DMS53 (cell line): ENCODE data around the gene UBASH3A.

Experiments used
- DNase-seq: peaks from one replicate; lab custom pipeline; 2025; lab: John Stamatoyannopoulos, UW

UBASH3A gene

GRCh38 chr21:42374864-42375499, 28.7 kb upstream of the UBASH3A start:
- DNase-seq: no peak

- no peak for DNase-seq
These were observed 28.2 kb upstream of the UBASH3A start for GRCh38 chr21:42375506-42375905.

- no peak for DNase-seq
These were observed 27.8 kb upstream of the UBASH3A start for GRCh38 chr21:42375966-42376337.

DNA sequence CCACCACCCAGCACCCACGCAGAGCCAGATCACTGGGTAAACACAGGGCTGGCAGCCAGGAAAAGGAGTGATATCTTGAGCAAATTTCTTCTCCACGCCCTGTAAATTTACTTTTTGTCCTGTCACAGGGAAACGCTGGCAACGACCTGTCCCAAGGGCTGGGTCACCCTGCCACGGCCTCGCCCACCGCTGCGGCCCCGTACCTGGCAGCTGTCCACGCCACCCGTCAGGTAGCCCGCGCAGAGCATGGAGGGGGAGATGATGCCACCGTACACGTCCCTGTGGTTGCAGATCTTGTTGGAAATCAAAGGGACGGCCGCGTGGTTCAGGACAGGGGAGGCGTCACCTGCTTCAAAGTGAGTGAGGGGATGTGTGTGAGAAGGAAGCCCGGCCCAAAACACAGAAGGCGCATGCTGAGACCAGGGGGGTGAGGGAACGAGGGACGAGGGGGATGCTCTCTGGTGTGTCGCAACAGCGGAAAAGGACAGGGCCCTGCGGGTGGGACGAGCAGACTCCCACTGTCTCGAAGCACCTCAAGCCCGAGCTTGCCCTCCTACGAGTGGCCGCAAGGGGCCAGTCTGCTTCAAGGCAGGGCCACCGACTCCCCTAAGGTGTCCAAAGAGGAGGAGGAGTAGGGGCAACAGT, 27.2 kb upstream of the UBASH3A start:
- DNase-seq: peak; percentile 38

- DNase-seq: no peak
These were observed 26.3 kb upstream of the UBASH3A start for GRCh38 chr21:42377211-42377950.

GRCh38 chr21:42377951-42378340, 25.8 kb upstream of the UBASH3A start:
- DNase-seq: no peak

DNA sequence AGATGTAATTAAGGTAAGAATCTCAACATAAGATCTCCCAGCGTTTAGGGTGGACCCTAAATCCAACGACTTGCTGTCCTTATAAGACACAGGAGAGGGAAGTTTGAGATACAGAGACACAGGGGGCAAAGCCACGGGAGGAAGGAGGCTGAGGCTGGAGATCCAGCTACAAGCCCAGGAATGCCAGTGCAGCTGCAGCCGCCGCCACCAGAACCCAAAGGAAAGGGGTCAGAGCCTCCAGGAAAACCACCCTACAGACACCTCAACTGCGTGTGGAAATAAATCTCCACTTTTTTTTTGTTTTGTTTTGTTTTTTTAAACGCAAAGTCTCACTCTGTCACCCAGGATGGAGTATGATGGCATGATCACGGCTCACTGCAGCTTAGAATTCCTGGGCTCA, 25.3 kb upstream of the UBASH3A start:
- no peak for DNase-seq

GRCh38 chr21:42379426-42380215, 24.1 kb upstream of the UBASH3A start:
- no peak for DNase-seq

DNA sequence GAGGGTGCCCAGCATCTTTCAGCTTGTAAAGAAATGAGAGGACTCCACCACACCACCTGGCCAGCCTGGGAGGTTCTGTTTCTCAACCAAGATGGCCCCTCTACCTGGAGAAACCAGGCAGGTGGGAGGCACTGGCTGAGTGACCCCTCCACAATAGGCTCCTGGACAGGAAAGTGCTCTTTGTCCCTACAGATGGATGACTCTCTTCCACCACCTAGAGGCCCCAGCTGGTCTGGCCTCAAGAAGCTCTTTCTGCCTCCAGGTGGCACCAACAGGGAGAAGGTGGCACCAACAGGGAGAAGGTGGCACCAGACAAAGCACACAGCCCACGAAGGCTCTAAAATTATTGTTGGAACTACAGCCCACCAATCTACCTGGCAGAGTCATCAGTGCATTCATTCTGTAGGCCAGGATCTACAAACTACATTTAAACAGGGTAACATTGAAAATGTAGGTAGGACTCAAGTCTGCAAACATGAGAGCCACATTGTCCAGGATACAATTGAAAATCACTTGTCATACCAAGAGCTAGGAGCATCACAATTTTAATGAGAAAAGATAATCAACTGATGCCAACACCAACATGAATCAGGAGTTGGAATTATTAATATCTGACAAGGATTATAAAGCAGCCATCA, 22.2 kb upstream of the UBASH3A start:
- DNase-seq: peak; percentile 89

- DNase-seq: no peak
These were observed 20.8 kb upstream of the UBASH3A start for GRCh38 chr21:42382915-42383314.

DNA sequence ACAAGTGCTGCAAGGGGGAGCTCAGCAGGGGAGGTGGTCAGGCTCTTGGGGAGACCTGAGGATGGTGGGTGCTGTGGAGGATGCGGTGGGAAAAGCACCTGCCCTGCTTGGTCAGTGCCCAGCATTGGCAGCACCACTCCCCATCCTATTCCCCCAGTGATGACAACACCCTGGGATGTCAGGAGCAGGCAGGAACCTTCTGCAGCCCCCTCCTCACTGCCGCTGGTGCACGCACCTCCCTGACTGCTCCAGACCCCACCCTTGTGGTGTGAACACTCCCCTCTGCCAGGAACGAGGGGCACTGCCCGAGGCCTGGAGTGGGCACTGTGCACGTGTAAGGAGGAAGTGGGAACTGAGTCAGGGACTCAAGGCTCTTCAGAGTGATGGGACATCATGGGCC, 20.4 kb upstream of the UBASH3A start:
- DNase-seq: no peak

- peak; percentile 86 for DNase-seq
These were observed 19.4 kb upstream of the UBASH3A start for GRCh38 chr21:42384156-42384945.

DNA sequence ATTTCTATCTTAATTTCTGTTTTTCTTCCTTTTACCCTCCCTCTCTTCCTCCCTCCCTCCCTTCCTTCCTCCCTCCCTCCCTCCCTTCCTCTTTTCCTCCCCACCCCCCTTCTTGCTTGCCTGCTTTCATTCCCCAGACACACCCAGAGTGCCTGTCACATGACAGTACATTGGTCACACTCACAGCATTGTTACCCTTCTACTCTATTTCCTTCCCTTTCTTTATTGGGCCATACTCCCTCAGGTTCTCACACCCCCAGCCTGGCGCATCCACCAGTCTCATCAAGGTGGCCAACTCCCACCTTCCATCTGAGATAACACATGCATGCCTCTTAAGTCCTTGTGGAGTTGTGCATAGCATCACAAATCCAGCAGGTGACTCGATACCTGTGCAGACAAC, 18.7 kb upstream of the UBASH3A start:
- DNase-seq: no peak

DNA sequence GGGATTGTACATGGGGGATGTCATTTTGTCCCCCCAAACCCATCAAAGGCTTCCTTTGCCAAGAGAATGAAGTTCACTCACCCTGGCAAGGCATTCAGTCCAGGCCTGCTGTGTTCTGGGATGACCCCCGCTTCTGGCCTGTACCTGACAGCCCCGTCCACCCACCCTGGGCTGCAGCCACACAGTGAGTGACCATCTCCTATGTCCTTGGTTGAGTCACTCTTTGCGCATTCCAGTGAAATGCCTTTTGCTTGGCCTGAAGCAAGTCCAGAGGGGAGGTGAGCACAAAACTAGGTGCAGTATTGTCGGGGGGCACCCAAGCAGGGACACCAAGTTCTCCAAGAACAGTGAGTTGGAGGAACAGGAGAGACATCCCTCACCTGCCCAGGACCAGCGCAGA, 18.1 kb upstream of the UBASH3A start:
- DNase-seq: no peak

DNA sequence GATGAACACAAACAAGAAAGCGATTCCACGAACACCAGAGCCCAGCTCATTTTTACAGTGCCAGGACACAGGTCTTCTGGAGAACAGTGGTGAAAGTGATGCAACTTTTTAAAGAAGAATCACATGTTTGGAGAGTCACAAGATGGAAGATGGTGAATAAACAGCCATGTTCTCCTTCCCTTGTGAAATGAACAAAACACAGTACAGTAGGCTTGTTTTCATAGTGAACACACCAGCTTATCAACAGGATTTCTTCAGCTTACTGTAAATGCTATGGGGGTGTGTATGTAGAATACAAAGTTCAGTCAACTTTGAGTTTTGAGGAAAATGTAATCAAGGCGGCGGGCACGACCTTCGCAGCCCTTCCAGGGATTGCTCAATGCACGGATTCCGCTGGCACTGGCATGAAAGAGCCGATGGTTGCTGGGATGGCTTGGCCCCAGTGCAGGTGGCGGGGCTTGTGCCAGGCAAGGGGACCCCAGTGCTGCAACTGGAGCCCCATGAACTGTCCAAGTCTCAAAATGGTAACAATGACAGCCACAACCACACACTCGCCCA, 17.6 kb upstream of the UBASH3A start:
- no peak for DNase-seq

DNA sequence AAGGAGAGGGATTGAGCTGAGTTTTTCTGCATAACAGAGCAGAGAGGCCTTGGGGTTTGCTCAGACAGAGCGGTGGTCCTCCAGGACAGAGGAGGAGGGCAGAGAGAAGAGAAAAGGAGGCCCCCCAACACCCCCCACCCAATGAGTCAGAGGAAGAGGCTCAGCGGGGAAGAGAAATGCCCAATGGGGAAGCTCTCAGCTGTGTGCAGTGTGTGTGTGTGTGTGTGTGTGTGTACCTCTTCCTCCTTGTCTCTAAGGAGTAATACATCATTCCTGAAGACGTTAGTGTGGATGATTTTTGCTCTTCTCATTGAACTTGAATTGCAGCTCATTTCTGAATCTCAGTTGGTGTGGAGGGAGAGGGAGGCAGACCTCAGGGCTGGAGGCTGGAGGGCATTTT, 16.5 kb upstream of the UBASH3A start:
- DNase-seq: no peak

DNA sequence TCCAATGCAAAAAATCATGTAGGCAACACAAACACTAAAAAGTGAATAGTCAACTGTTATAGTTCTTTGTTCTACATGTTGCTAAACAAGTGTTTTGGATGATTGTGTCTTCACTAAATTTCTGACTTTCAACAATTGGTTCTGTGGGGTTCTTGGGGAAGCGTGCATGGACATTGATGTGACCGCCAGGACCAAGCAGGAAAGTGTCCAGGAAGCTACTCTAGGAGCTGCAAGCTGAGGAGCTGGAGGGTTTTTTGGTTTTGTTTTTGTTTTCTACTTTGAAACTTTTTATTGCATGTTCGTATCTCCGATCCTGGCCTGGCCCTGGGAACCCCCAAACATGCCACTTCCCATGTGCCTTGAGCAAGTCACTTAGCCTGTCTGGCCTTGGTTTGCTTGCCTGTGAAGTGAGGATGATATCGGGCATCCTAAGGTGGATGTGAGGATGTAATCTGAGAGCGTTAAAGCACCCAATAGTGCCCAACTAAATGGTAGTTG, 15.8 kb upstream of the UBASH3A start:
- DNase-seq: no peak

- peak; percentile 70 for DNase-seq
These were observed 14.8 kb upstream of the UBASH3A start for GRCh38 chr21:42388740-42389448.

GRCh38 chr21:42389449-42389835, 14.3 kb upstream of the UBASH3A start:
- DNase-seq: peak; percentile 85

- no peak for DNase-seq
These were observed 13.5 kb upstream of the UBASH3A start for GRCh38 chr21:42390193-42390592.
